ENCODE data around the gene ALDH3B2. TPM values are rescaled to one million over a fixed set of nuclear protein-coding genes. Genes with fewer than 3 reads are reported as not detected.
"Not testable (repeated sequence)": the region's sequence is repeated elsewhere in the genome, so short reads cannot be mapped to it uniquely, and the experiment has no call there.

The ALDH3B2 gene
- total and polyA plus RNA-seq, 8 donors = 0.89 to 23.5 TPM; not detected in 6

GRCh38 chr11:67663532-67664212 lies 10.8 kb downstream of the ALDH3B2 start:
- Histone ChIP-seq H3K36me3 (no peaks in the 10 kb centered on the region), H3K4me1 (peaks cover 0 to 8% (median 3%) of the 10 kb centered on the region in 4 donors), H3K27me3 (no peaks in the 10 kb centered on the region), H3K4me3 (no peak overlapping the region), H3K27ac (no peak overlapping the region), H3K9me3 (no peaks in the 10 kb centered on the region)
- TF ChIP-seq CTCF (IDR thresholded peaks at IDR 0.05) (no peak), EP300 (IDR thresholded peaks at IDR 0.05) (no peak), POLR2AphosphoS5 (IDR thresholded peaks at IDR 0.05) (no peak), POLR2A (IDR thresholded peaks at IDR 0.05) (no peak)
- no peak for DNase-seq
- intact Hi-C loops (cut with DNase I; ENCODE audit: low total_unique reads) = no loop called here
- 88 to 94% (median 90%) methylated on average over 19 to 22 of the region's 22 CpGs for WGBS, 5 donors

- Histone ChIP-seq H3K27me3 (no peaks in the 10 kb centered on the region), H3K36me3 (no peaks in the 10 kb centered on the region), H3K9me3 (no peaks in the 10 kb centered on the region), H3K4me1 (peaks cover 0 to 9% (median 6%) of the 10 kb centered on the region in 4 donors), H3K27ac (no peak overlapping the region), H3K4me3 (no peak overlapping the region)
- TF ChIP-seq CTCF (IDR thresholded peaks at IDR 0.05) = no peak
- no peak for TF ChIP-seq POLR2AphosphoS5 (IDR thresholded peaks at IDR 0.05)
- no peak for TF ChIP-seq POLR2A (IDR thresholded peaks at IDR 0.05)
- no peak for TF ChIP-seq EP300 (IDR thresholded peaks at IDR 0.05)
- no peak for DNase-seq
- intact Hi-C loops (cut with DNase I; ENCODE audit: low total_unique reads) = no loop called here
- 78 to 87% (median 85%) methylated on average over 11 to 19 of the region's 19 CpGs for WGBS, 5 donors
Measured at GRCh38 chr11:67662835-67663531, 11.4 kb downstream of the ALDH3B2 start.

GRCh38 chr11:67662142-67662834 lies 12.1 kb downstream of the ALDH3B2 start:
- Histone ChIP-seq H3K9me3 (no peaks in the 10 kb centered on the region), H3K4me3 (no peak overlapping the region), H3K27ac (no peak overlapping the region), H3K4me1 (peaks cover 5 to 14% (median 8%) of the 10 kb centered on the region in 4 donors), H3K27me3 (no peaks in the 10 kb centered on the region), H3K36me3 (no peaks in the 10 kb centered on the region)
- WGBS, 5 donors = 87 to 93% (median 90%) methylated on average over 12 of the region's 12 CpGs
- TF ChIP-seq POLR2AphosphoS5 (IDR thresholded peaks at IDR 0.05) (no peak), CTCF (IDR thresholded peaks at IDR 0.05) (no peak), POLR2A (IDR thresholded peaks at IDR 0.05) (no peak), EP300 (IDR thresholded peaks at IDR 0.05) (no peak)
- intact Hi-C loops (cut with DNase I; ENCODE audit: low total_unique reads) = no loop called here
- DNase-seq = no peak

- intact Hi-C loops (cut with DNase I; ENCODE audit: low total_unique reads); H3K9me3 ChIP-seq; H3K4me3 ChIP-seq; H3K36me3 ChIP-seq; H3K27me3 ChIP-seq; H3K27ac ChIP-seq; DNase-seq: not testable (repeated sequence)
- WGBS, 5 donors = 62 to 77% (median 74%) methylated on average over 5 of the region's 5 CpGs
- H3K4me1 ChIP-seq = peaks cover 6 to 23% (median 12%) of the 10 kb centered on the region in 4 donors
Measured at GRCh38 chr11:67660752-67661151, 13.7 kb downstream of the ALDH3B2 start.

All from stomach (tissue), 9 donors.